HepG2 (cell line): ENCODE results near the gene BPHL.
"Not testable (repeated sequence)": the region's sequence is repeated elsewhere in the genome, so short reads cannot be mapped to it uniquely, and the experiment has no call there.

Source experiments
- FOXK2 ChIP-seq: fragments of 450-650 bp; IDR thresholded peaks from 2 replicates; pipeline ENCODE4 v1.6.1; 2016
- GTF2F1 ChIP-seq: fragments of 150-350 bp; IDR thresholded peaks from 2 replicates; pipeline ENCODE4 v1.6.1; 2014; ENCODE audit warnings: low read length
- HIVEP1 ChIP-seq: sonication (generic); formaldehyde crosslinking; IDR thresholded peaks from 2 replicates; pipeline ENCODE4 v1.4.0; 2020; ENCODE audit warnings: mild to moderate bottlenecking, missing genetic modification reagents
- MYNN ChIP-seq: sonication (generic); formaldehyde crosslinking; IDR thresholded peaks from 2 replicates; pipeline ENCODE4 v1.4.0; 2020; ENCODE audit warnings: mild to moderate bottlenecking, low read depth, missing genetic modification reagents
- RORA ChIP-seq: sonication (generic); formaldehyde crosslinking; IDR thresholded peaks from 2 replicates; pipeline ENCODE4 v1.5.0; 2020; ENCODE audit warnings: mild to moderate bottlenecking, missing genetic modification reagents, moderate library complexity
- ZBTB8A ChIP-seq: sonication (generic); formaldehyde crosslinking; IDR thresholded peaks from 2 replicates; pipeline ENCODE4 v1.4.0; 2020; ENCODE audit warnings: mild to moderate bottlenecking, low read depth, missing genetic modification reagents, borderline replicate concordance
- ZNF451 ChIP-seq: sonication (generic); formaldehyde crosslinking; IDR thresholded peaks from 2 replicates; pipeline ENCODE4 v1.5.0; 2020; ENCODE audit warnings: mild to moderate bottlenecking, missing genetic modification reagents
- ZNF768 ChIP-seq: sonication (generic); formaldehyde crosslinking; IDR thresholded peaks from 2 replicates; pipeline ENCODE4 v1.4.0; 2020; ENCODE audit warnings: missing genetic modification reagents
- TF ChIP-seq, protein P1 (sequence below): sonication (generic); formaldehyde crosslinking; IDR thresholded peaks from 2 replicates; pipeline ENCODE4 v1.5.0; 2020; ENCODE audit warnings: mild to moderate bottlenecking, missing genetic modification reagents, moderate library complexity
- TF ChIP-seq, protein P2 (sequence below): sonication (generic); IDR thresholded peaks from 2 replicates; pipeline ENCODE4 v1.6.1; 2016; ENCODE audit warnings: low read depth, borderline replicate concordance

GRCh38 chr6:3166535-3167225, 48.2 kb downstream of the BPHL start:
- TF ChIP-seq ZNF451 (CRISPR knock-in tag); RORA (CRISPR knock-in tag); FOXK2; HIVEP1 (CRISPR knock-in tag); MYNN (CRISPR knock-in tag); GTF2F1; ZBTB8A (CRISPR knock-in tag); ZNF768 (CRISPR knock-in tag): not testable (repeated sequence)
- TF ChIP-seq, protein P1, sequence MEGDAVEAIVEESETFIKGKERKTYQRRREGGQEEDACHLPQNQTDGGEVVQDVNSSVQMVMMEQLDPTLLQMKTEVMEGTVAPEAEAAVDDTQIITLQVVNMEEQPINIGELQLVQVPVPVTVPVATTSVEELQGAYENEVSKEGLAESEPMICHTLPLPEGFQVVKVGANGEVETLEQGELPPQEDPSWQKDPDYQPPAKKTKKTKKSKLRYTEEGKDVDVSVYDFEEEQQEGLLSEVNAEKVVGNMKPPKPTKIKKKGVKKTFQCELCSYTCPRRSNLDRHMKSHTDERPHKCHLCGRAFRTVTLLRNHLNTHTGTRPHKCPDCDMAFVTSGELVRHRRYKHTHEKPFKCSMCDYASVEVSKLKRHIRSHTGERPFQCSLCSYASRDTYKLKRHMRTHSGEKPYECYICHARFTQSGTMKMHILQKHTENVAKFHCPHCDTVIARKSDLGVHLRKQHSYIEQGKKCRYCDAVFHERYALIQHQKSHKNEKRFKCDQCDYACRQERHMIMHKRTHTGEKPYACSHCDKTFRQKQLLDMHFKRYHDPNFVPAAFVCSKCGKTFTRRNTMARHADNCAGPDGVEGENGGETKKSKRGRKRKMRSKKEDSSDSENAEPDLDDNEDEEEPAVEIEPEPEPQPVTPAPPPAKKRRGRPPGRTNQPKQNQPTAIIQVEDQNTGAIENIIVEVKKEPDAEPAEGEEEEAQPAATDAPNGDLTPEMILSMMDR = not testable (repeated sequence)
- TF ChIP-seq, protein P2, sequence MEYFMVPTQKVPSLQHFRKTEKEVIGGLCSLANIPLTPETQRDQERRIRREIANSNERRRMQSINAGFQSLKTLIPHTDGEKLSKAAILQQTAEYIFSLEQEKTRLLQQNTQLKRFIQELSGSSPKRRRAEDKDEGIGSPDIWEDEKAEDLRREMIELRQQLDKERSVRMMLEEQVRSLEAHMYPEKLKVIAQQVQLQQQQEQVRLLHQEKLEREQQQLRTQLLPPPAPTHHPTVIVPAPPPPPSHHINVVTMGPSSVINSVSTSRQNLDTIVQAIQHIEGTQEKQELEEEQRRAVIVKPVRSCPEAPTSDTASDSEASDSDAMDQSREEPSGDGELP = not testable (repeated sequence)
